Activated naive CD8-positive, alpha-beta T cell treated with anti-CD3 and anti-CD28 coated beads, Interleukin-2, amount 50 U/mL, for 24 hours (primary cell): Measurements from ENCODE around the gene ST6GALNAC3.

Source experiments
- ATAC-seq: fragments of 150-1000 bp; cut with Tn5 transposase; one replicate; pipeline ENCODE4 v1.10.0; 2021
- DNase-seq: peaks from one replicate; pipeline ENCODE4 v3.0.0; 2021
- H3K27ac Mint-ChIP-seq: one replicate; pipeline ENCODE4 v1.8.0; 2021; ENCODE audit warnings: mild to moderate bottlenecking, mixed read lengths
- H3K27me3 Mint-ChIP-seq: one replicate; pipeline ENCODE4 v1.8.0; 2021; ENCODE audit warnings: mixed read lengths
- H3K36me3 Mint-ChIP-seq: one replicate; pipeline ENCODE4 v1.8.0; 2021; ENCODE audit warnings: low read depth, mixed read lengths
- H3K4me1 Mint-ChIP-seq: one replicate; pipeline ENCODE4 v1.8.0; 2021; ENCODE audit warnings: mixed read lengths
- H3K4me3 Mint-ChIP-seq: one replicate; pipeline ENCODE4 v1.8.0; 2021; ENCODE audit warnings: mild to moderate bottlenecking, moderate library complexity, mixed read lengths
- H3K9me3 Mint-ChIP-seq: one replicate; pipeline ENCODE4 v1.8.0; 2021; ENCODE audit warnings: mixed read lengths

Gene ST6GALNAC3

GRCh38 chr1:76289692-76290091 is 215.1 kb downstream of the ST6GALNAC3 start:
- Mint-ChIP-seq H3K4me3 (no peak overlapping the region), H3K27me3 (no peaks in the 10 kb centered on the region), H3K27ac (no peak overlapping the region), H3K36me3 (no peaks in the 10 kb centered on the region), H3K4me1 (peaks cover 53% of the 10 kb centered on the region), H3K9me3 (no peaks in the 10 kb centered on the region)
- ATAC-seq, result no peak
- DNase-seq, result no peak

DNA sequence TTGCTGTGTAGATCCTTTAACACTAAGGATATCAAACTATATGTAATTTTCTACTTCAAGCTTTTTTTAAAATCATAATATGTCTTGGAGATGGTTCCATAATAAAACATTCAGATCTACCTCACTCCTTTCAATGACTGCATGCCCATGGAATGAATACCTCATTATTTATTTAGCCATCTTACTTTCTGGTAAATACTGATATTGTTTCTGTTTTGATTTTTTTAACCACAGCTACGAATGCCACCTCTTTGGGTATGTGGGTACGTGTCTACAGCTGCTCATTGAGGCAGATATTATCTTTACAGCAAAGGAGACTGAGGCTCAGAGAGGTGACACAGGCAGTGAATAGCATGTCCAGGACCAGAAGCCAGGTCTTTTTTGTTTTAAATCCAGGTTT is 215.7 kb downstream of the ST6GALNAC3 start:
- no peaks in the 10 kb centered on the region for H3K27me3 Mint-ChIP-seq
- no peaks in the 10 kb centered on the region for H3K36me3 Mint-ChIP-seq
- H3K4me3 Mint-ChIP-seq, result no peak overlapping the region
- no peak overlapping the region for H3K27ac Mint-ChIP-seq
- H3K9me3 Mint-ChIP-seq, result no peaks in the 10 kb centered on the region
- no peak for DNase-seq
- no peak for ATAC-seq
- H3K4me1 Mint-ChIP-seq, result peaks cover 54% of the 10 kb centered on the region

DNA sequence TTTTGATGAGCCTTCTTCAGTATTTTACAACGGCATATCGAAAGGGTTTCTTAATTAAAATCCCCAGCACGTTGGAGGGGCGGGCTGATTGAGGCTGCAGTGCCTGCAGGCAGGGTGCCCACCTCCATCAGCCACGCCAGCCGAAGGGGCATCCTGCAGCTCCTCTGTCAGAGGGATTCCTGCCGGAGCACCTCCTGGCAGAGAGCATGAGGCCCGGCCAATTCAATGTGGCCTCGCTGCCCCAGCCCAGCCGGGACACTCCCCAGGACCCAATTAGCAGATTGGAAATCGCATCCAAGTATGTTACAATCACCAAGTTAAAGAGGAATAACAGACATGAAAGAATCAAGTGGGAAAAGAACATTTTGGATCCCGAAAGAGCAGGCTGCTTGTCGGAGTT is 216.6 kb downstream of the ST6GALNAC3 start:
- H3K9me3 Mint-ChIP-seq, result no peaks in the 10 kb centered on the region
- DNase-seq, result no peak
- H3K4me3 Mint-ChIP-seq, result no peak overlapping the region
- no peak overlapping the region for H3K27ac Mint-ChIP-seq
- H3K27me3 Mint-ChIP-seq, result no peaks in the 10 kb centered on the region
- H3K4me1 Mint-ChIP-seq, result peaks cover 50% of the 10 kb centered on the region
- no peak for ATAC-seq
- no peaks in the 10 kb centered on the region for H3K36me3 Mint-ChIP-seq

- ATAC-seq (no peak), DNase-seq (no peak)
- H3K36me3 Mint-ChIP-seq, result no peaks in the 10 kb centered on the region
- H3K27ac Mint-ChIP-seq, result no peak overlapping the region
- no peaks in the 10 kb centered on the region for H3K9me3 Mint-ChIP-seq
- peaks cover 49% of the 10 kb centered on the region for H3K4me1 Mint-ChIP-seq
- H3K4me3 Mint-ChIP-seq, result no peak overlapping the region
- no peaks in the 10 kb centered on the region for H3K27me3 Mint-ChIP-seq
Measured at GRCh38 chr1:76291737-76292136, 217.2 kb downstream of the ST6GALNAC3 start.

DNA sequence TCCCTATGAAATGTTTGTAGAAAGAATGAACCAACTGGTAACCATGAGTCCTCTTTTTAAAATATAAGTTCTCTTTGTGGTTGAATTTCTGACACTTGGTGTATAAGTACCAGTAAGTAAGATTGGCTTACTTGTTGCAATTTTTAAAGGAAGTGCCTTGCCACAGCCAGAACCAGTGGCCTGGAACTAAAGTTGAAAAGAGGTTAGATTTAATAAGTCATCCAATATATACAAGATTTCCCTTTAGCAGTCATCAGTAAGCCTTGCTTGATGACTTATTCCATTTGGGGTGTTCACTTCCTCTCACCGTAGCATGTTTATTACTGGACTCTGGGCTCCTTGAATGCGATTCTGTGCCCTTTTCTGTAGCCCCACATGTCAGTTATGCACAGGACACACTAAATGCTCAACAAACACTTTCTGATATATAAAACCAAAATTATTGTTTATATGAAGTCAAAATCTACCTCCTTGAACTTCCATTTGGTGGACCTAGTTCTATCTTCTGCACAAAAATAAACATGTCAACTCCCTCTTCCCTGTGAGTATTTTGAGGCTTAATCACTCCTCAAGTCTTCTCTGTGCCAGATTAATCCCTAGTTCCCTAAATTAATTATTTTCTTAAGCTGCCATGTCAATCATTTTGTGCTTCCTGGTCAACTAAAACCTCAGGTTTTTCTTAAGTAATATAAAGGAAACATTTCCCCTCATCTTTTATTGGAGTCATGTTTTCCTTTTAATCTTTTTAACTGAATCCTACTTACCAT is 218.1 kb downstream of the ST6GALNAC3 start:
- H3K36me3 Mint-ChIP-seq, result no peaks in the 10 kb centered on the region
- H3K27me3 Mint-ChIP-seq, result no peaks in the 10 kb centered on the region
- DNase-seq (no peak), ATAC-seq (no peak)
- no peaks in the 10 kb centered on the region for H3K9me3 Mint-ChIP-seq
- H3K4me1 Mint-ChIP-seq, result peaks cover 45% of the 10 kb centered on the region
- no peak overlapping the region for H3K27ac Mint-ChIP-seq
- H3K4me3 Mint-ChIP-seq, result no peak overlapping the region

GRCh38 chr1:76293831-76294230 is 219.3 kb downstream of the ST6GALNAC3 start:
- Mint-ChIP-seq H3K4me1 (peaks cover 40% of the 10 kb centered on the region), H3K4me3 (no peak overlapping the region), H3K9me3 (no peaks in the 10 kb centered on the region), H3K36me3 (no peaks in the 10 kb centered on the region), H3K27ac (no peak overlapping the region), H3K27me3 (no peaks in the 10 kb centered on the region)
- no peak for ATAC-seq
- no peak for DNase-seq

DNA sequence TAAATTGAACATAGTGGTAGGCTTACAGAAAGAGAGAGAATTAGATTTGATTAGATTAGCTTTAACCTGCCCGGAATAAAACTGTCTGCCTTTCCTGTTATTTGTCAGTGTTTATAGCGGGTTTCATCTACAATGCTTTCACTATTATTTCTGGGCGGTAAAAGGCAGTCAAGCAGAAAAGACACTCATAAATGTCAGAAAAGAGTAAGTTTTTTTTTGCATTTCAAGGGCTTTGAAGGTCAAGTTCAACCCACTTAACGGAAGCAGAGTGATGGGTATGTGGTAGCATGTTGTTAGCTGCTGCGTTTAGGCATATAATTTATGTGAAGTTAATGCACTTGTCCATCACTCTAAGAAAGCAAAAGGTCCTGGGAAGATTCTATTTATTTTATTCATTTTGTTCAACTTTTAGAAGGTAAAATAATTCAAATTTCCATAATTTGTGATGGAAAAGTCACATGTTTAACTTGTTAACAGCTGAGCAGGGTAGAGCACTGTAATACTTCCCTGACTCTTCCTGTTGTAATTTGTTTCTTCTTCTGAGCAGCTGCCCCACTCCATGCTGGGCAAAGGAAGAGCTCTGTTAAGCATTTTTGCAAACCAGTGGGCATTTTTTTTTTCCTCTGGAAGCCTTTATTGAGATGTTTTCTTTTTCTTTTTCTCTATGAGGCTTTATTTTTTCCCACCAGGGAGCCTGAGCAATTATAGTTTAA is 220.1 kb downstream of the ST6GALNAC3 start:
- DNase-seq, result no peak
- ATAC-seq, result peak; percentile 43
- Mint-ChIP-seq H3K4me3 (peak overlapping the region; percentile 53), H3K9me3 (no peaks in the 10 kb centered on the region), H3K4me1 (peaks cover 33% of the 10 kb centered on the region), H3K27ac (no peak overlapping the region), H3K27me3 (no peaks in the 10 kb centered on the region), H3K36me3 (no peaks in the 10 kb centered on the region)

- no peak overlapping the region for H3K27ac Mint-ChIP-seq
- ATAC-seq (no peak), DNase-seq (no peak)
- H3K36me3 Mint-ChIP-seq, result no peaks in the 10 kb centered on the region
- peaks cover 21% of the 10 kb centered on the region for H3K4me1 Mint-ChIP-seq
- no peaks in the 10 kb centered on the region for H3K9me3 Mint-ChIP-seq
- no peaks in the 10 kb centered on the region for H3K27me3 Mint-ChIP-seq
- no peak overlapping the region for H3K4me3 Mint-ChIP-seq
Measured at GRCh38 chr1:76298399-76298798, 223.9 kb downstream of the ST6GALNAC3 start.

- Mint-ChIP-seq H3K9me3 (no peaks in the 10 kb centered on the region), H3K4me3 (no peak overlapping the region), H3K4me1 (peaks cover 17% of the 10 kb centered on the region), H3K27me3 (no peaks in the 10 kb centered on the region), H3K27ac (no peak overlapping the region), H3K36me3 (no peaks in the 10 kb centered on the region)
- no peak for ATAC-seq
- no peak for DNase-seq
Measured at GRCh38 chr1:76299036-76299435, 224.5 kb downstream of the ST6GALNAC3 start.

DNA sequence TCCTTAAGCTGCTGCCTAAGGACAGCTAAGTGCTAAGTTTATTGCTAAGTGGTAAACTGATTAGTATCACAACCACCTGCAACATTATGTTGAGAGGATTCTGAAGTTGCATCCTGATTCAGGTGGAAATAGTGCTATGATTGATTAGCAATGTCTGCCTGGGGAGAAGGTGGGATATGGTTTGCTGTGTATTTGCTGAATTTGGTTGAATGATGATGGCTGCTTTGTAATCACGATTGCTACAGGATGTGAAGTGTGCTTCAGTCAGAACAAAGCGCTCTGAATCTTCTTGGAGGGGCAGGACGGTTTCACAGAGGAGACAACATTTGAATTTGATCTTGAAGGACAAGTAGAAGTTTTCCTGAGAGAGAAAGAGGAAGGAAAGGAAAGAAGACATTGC is 226.0 kb downstream of the ST6GALNAC3 start:
- Mint-ChIP-seq H3K27ac (no peak overlapping the region), H3K4me3 (no peak overlapping the region), H3K9me3 (no peaks in the 10 kb centered on the region), H3K27me3 (no peaks in the 10 kb centered on the region), H3K4me1 (peaks cover 7% of the 10 kb centered on the region), H3K36me3 (no peaks in the 10 kb centered on the region)
- ATAC-seq (no peak), DNase-seq (no peak)

DNA sequence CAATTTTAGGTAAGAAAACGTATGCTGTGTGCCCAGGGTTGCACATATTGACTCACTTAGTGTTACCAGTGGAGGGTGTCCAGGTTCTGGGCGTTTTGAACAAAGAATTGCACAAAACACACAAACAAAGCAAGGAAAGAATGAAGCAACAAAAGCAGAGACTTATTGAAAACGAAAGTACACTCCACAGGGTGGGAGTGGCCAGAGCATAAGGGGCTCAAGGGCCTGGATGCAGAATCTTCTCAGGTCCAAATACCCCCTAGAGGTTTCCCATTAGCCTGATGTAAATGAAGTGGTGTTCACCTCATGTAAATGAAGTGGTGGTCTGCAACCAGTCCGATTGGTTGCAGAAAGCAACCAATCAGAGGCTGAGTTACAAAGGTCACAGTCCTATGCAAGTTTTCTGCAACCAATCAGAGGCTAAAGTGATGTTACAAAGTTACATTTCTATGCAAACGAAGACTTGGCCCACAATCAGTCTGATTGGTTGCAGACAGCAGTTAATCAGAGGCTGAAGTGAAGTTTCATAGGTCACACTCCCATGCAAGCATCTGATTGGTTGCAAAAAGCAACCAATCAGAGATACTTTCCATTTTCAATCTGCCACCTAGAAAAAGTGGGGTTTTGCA is 228.3 kb downstream of the ST6GALNAC3 start:
- ATAC-seq (no peak), DNase-seq (no peak)
- Mint-ChIP-seq H3K4me1 (peaks cover 6% of the 10 kb centered on the region), H3K9me3 (no peaks in the 10 kb centered on the region), H3K4me3 (no peak overlapping the region), H3K27me3 (no peaks in the 10 kb centered on the region), H3K27ac (no peak overlapping the region), H3K36me3 (no peaks in the 10 kb centered on the region)

DNA sequence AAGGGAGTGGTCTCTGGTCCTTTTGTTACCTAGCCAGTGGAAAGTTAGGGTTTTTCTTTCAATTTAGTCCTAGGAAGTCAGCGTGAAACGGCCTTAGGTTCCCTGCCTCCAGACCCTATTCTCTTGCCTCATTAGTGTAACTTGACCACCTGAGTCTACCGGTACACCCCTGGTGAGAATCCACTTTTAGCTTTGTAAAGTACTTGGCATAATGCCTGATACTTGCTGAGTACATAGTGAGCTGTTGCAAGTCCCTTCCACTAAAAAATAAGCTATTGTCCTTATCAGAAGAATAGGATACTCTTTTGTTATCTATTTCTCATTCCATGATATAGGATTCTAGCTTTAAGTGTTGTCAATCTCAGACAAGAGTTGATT is 228.8 kb downstream of the ST6GALNAC3 start:
- no peaks in the 10 kb centered on the region for H3K27me3 Mint-ChIP-seq
- H3K9me3 Mint-ChIP-seq, result no peaks in the 10 kb centered on the region
- H3K4me3 Mint-ChIP-seq, result no peak overlapping the region
- no peaks in the 10 kb centered on the region for H3K36me3 Mint-ChIP-seq
- no peak overlapping the region for H3K27ac Mint-ChIP-seq
- ATAC-seq (no peak), DNase-seq (no peak)
- H3K4me1 Mint-ChIP-seq, result peaks cover 6% of the 10 kb centered on the region

DNA sequence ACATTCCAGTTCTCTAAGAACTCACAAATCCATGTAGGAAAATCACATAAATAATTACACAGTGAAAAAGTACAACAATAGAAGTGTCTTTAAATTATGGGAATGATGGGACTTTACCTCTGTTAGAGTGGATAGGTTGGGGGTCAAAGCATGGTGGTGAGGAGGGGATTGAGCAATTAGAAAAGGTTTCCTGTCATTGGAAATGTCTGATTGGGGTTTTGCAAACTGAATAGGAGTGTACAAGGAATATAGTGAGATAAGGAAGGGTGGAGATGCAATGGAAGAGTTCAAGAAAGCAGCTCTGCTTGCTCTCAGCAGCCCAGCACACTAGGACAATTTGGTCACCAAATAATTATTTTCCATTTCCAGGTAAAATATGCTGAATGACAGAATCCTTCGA is 238.8 kb downstream of the ST6GALNAC3 start:
- Mint-ChIP-seq H3K27me3 (no peaks in the 10 kb centered on the region), H3K36me3 (no peaks in the 10 kb centered on the region), H3K4me1 (no peaks in the 10 kb centered on the region), H3K9me3 (no peaks in the 10 kb centered on the region), H3K27ac (no peak overlapping the region), H3K4me3 (no peak overlapping the region)
- no peak for DNase-seq
- no peak for ATAC-seq

GRCh38 chr1:76314730-76315129 is 240.2 kb downstream of the ST6GALNAC3 start:
- Mint-ChIP-seq H3K27ac (no peak overlapping the region), H3K27me3 (no peaks in the 10 kb centered on the region), H3K36me3 (no peaks in the 10 kb centered on the region), H3K4me3 (no peak overlapping the region), H3K4me1 (no peaks in the 10 kb centered on the region), H3K9me3 (no peaks in the 10 kb centered on the region)
- DNase-seq (no peak), ATAC-seq (no peak)

GRCh38 chr1:76317299-76317900 is 242.9 kb downstream of the ST6GALNAC3 start:
- Mint-ChIP-seq H3K4me3 (no peak overlapping the region), H3K4me1 (no peaks in the 10 kb centered on the region)
- no peak for ATAC-seq

More at GRCh38 chr1:76317299-76317900, 242.9 kb downstream of the ST6GALNAC3 start:
- Mint-ChIP-seq H3K27me3 (no peaks in the 10 kb centered on the region), H3K27ac (no peak overlapping the region), H3K9me3 (no peaks in the 10 kb centered on the region), H3K36me3 (no peaks in the 10 kb centered on the region)
- no peak for DNase-seq
